ENCODE results near the gene ROR1.

ROR1 gene

DNA sequence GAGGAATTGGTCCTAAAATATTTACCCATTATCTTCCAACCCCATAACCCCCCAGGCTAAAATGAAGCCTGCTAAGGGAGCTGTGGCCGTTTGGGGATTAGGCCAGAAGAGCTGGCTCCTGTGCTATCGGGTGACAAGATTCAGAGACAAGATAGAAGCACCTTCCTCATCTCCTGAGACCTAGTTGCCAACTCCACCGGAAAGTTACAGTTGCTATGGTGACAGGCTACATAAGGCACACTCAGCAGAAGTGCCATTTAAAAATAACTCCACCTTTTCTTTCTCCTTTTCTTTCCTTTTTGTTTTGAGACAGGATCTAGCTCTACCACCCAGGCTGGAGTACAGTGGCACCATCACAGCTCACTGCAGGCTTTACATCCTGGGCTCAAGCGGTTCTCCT is 43.6 kb upstream of the ROR1 start:
- TF ChIP-seq FOXP2 (optimal IDR thresholded peaks at IDR 0.05; ENCODE audit: borderline replicate concordance, extremely low read depth, extremely low read length, insufficient read depth) (no peak), SIN3A (IDR thresholded peaks at IDR 0.05; ENCODE audit: borderline replicate concordance, insufficient read depth, low read length) (no peak)

DNA sequence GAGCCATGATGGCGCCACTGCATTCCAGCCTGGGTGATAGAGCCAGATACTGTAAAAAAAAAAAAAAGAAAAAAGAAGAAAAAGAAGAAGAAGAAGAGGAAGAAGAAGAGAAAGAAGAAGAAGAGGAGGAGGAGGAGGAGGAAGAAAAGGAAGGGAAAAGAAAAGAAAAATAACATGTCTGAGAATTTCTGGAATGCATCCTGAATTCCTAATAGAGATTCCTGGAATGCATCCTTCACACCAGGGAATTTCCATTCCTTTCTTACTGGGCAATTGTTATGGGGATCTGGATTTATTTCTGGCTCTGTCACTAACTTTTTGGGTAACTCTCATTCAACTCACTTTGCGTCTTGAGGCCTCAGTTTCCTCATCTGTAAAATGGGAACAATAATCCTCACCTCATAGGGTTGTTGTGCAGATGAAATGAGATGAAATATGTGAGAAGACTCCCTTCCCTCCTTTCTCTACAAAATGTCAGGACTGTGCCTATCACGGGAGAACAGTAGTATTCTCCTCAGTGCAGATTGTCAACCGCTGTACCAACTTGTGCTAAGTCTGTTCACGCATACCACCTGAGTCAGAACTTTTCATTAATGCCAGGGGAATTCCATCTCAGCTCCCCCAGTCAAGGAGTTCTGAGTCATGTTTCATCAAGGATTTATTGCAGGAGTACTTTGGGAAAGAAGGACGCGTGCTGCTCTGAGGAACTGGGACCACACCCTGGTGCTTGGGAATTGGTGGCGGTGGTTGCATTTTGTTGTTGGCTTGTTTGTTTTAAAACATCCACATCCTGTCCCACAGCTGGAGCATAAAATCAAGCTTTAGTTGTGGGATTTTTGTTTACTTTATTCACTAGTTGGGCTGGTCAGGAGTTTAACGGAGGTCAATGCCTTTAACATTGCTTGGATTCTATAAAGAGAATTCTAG is 42.4 kb upstream of the ROR1 start:
- TF ChIP-seq FOXP2 (optimal IDR thresholded peaks at IDR 0.05; ENCODE audit: borderline replicate concordance, extremely low read depth, extremely low read length, insufficient read depth) = no peak
- TF ChIP-seq SIN3A (IDR thresholded peaks at IDR 0.05; ENCODE audit: borderline replicate concordance, insufficient read depth, low read length) = no peak
- no peak for TF ChIP-seq TAF1 (IDR thresholded peaks at IDR 0.05; ENCODE audit: borderline replicate concordance, insufficient read depth, low read length)
- no peak for TF ChIP-seq POLR2AphosphoS5 (IDR thresholded peaks at IDR 0.05; ENCODE audit: low read depth, low read length)
- TF ChIP-seq, protein P1, sequence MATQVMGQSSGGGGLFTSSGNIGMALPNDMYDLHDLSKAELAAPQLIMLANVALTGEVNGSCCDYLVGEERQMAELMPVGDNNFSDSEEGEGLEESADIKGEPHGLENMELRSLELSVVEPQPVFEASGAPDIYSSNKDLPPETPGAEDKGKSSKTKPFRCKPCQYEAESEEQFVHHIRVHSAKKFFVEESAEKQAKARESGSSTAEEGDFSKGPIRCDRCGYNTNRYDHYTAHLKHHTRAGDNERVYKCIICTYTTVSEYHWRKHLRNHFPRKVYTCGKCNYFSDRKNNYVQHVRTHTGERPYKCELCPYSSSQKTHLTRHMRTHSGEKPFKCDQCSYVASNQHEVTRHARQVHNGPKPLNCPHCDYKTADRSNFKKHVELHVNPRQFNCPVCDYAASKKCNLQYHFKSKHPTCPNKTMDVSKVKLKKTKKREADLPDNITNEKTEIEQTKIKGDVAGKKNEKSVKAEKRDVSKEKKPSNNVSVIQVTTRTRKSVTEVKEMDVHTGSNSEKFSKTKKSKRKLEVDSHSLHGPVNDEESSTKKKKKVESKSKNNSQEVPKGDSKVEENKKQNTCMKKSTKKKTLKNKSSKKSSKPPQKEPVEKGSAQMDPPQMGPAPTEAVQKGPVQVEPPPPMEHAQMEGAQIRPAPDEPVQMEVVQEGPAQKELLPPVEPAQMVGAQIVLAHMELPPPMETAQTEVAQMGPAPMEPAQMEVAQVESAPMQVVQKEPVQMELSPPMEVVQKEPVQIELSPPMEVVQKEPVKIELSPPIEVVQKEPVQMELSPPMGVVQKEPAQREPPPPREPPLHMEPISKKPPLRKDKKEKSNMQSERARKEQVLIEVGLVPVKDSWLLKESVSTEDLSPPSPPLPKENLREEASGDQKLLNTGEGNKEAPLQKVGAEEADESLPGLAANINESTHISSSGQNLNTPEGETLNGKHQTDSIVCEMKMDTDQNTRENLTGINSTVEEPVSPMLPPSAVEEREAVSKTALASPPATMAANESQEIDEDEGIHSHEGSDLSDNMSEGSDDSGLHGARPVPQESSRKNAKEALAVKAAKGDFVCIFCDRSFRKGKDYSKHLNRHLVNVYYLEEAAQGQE (IDR thresholded peaks at IDR 0.05; ENCODE audit: insufficient read depth in 1 of 2, low read depth in 2 of 2, low read length in 2 of 2) = no peak

GRCh38 chr1:63732666-63733065 is 41.2 kb upstream of the ROR1 start:
- no peak for TF ChIP-seq FOXP2 (optimal IDR thresholded peaks at IDR 0.05; ENCODE audit: borderline replicate concordance, extremely low read depth, extremely low read length, insufficient read depth)
- no peak for TF ChIP-seq TAF1 (IDR thresholded peaks at IDR 0.05; ENCODE audit: borderline replicate concordance, insufficient read depth, low read length)
- TF ChIP-seq POLR2AphosphoS5 (IDR thresholded peaks at IDR 0.05; ENCODE audit: low read depth, low read length) = no peak
- no peak for TF ChIP-seq SIN3A (IDR thresholded peaks at IDR 0.05; ENCODE audit: borderline replicate concordance, insufficient read depth, low read length)
- TF ChIP-seq, protein P1 (IDR thresholded peaks at IDR 0.05; ENCODE audit: insufficient read depth in 1 of 2, low read depth in 2 of 2, low read length in 2 of 2) = no peak

DNA sequence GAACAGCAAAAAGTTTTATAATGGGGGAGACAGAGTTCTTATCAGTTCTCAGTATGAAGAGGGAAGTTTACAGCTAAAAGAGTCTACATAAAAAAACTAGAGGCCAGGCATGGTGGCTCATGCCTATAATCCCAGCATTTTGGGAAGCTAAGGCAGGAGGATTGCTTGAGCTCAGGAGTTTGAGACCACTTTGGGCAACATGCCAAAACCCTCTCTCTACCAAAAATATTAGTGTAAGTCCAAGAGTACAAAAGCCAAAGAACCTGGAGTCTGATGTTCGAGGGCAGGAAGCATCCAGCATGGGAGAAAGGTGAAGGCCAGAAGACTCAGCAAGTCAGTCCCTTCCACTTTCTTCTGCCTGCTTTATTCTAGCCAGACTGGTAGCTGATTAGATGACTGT is 35.0 kb upstream of the ROR1 start:
- no peak for TF ChIP-seq TAF1 (IDR thresholded peaks at IDR 0.05; ENCODE audit: borderline replicate concordance, insufficient read depth, low read length)
- TF ChIP-seq, protein P1 (IDR thresholded peaks at IDR 0.05; ENCODE audit: insufficient read depth in 1 of 2, low read depth in 2 of 2, low read length in 2 of 2) = no peak
- TF ChIP-seq SIN3A (IDR thresholded peaks at IDR 0.05; ENCODE audit: borderline replicate concordance, insufficient read depth, low read length) = no peak
- TF ChIP-seq FOXP2 (optimal IDR thresholded peaks at IDR 0.05; ENCODE audit: borderline replicate concordance, extremely low read depth, extremely low read length, insufficient read depth) = no peak
- no peak for TF ChIP-seq POLR2AphosphoS5 (IDR thresholded peaks at IDR 0.05; ENCODE audit: low read depth, low read length)

- TF ChIP-seq POLR2AphosphoS5 (IDR thresholded peaks at IDR 0.05; ENCODE audit: low read depth, low read length) (no peak), FOXP2 (optimal IDR thresholded peaks at IDR 0.05; ENCODE audit: borderline replicate concordance, extremely low read depth, extremely low read length, insufficient read depth) (no peak), TAF1 (IDR thresholded peaks at IDR 0.05; ENCODE audit: borderline replicate concordance, insufficient read depth, low read length) (no peak), SIN3A (IDR thresholded peaks at IDR 0.05; ENCODE audit: borderline replicate concordance, insufficient read depth, low read length) (no peak)
- TF ChIP-seq, protein P1 (IDR thresholded peaks at IDR 0.05; ENCODE audit: insufficient read depth in 1 of 2, low read depth in 2 of 2, low read length in 2 of 2) = no peak
Measured at GRCh38 chr1:63739452-63739851, 34.4 kb upstream of the ROR1 start.
